Osteocyte (in vitro differentiated cells): ENCODE measurements around the gene SLC39A7. TPM values are rescaled to one million over a fixed set of nuclear protein-coding genes. Genes with fewer than 3 reads are reported as not detected.

Experiments used
- DNase-seq: peaks from one replicate; pipeline ENCODE4 v3.0.0; 2021; ENCODE audit warnings: mixed read lengths; ENCODE audit not compliant: unreplicated experiment; ENCODE audit errors: extremely low spot score
- H3K27ac Mint-ChIP-seq: one replicate; pipeline ENCODE4 v1.8.0; 2021; ENCODE audit warnings: mild to moderate bottlenecking, mixed read lengths; ENCODE audit not compliant: unreplicated experiment
- H3K27me3 Mint-ChIP-seq: one replicate; pipeline ENCODE4 v1.8.0; 2021; ENCODE audit warnings: mixed read lengths; ENCODE audit not compliant: unreplicated experiment
- H3K36me3 Mint-ChIP-seq: one replicate; pipeline ENCODE4 v1.8.0; 2021; ENCODE audit warnings: mixed read lengths; ENCODE audit not compliant: unreplicated experiment
- H3K4me1 Mint-ChIP-seq: one replicate; pipeline ENCODE4 v1.8.0; 2021; ENCODE audit warnings: mixed read lengths; ENCODE audit not compliant: unreplicated experiment
- H3K4me3 Mint-ChIP-seq: one replicate; pipeline ENCODE4 v1.8.0; 2021; ENCODE audit warnings: mild to moderate bottlenecking, moderate library complexity, mixed read lengths; ENCODE audit not compliant: unreplicated experiment
- H3K9me3 Mint-ChIP-seq: one replicate; pipeline ENCODE4 v1.8.0; 2021; ENCODE audit warnings: mixed read lengths; ENCODE audit not compliant: unreplicated experiment
- total RNA-seq: library from RNA; stranded (reverse); gene quantifications from 2 replicates; pipeline ENCODE4 v1.2.1, GENCODE V29; 2021
- TF ChIP-seq, protein P1 (sequence below): fragments of 200-600 bp; sonication (generic); IDR thresholded peaks from 2 replicates; pipeline ENCODE4 v1.5.0; 2021; ENCODE audit warnings: antibody characterized with exemption, mild to moderate bottlenecking, moderate library complexity

The SLC39A7 gene
- total RNA-seq, 1 donor from 2014 or later = 201 TPM

DNA sequence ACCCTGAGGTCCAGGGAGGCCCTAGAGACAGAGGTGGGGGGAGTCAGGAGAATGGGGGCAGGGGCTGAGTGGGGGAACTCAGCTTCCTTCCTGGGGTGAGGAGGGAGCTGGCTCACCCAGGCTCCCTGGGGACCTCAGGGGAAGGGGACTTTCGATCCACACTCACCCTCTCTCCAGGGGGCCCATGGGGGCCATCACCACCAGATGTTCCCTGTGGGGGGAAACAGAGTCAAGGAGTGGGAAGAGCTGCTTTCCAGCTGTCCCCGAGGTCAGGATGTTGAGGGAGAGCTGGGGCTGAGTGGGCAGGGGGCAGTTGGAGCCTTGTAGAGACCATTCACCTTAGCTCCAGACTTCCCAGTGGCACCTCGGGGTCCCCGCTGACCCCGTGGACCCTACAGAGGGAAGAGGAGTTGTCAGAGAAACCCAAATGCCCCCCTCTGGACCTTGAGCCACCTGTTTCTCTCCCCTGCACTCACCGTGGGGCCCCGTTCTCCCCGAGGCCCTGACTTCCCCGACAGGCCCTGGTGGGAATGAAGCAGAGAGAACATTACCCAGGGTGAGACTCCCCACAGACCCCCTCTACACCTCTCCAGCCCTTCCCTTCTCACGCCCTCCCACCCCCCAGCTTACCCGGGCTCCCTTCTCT lies 27.0 kb upstream of the SLC39A7 start:
- Mint-ChIP-seq H3K36me3 (no peaks in the 10 kb centered on the region), H3K4me3 (no peak overlapping the region), H3K4me1 (peaks cover 30% of the 10 kb centered on the region), H3K27me3 (peaks cover 12% of the 10 kb centered on the region), H3K9me3 (no peaks in the 10 kb centered on the region), H3K27ac (no peak overlapping the region)
- DNase-seq = no peak
- TF ChIP-seq, protein P1, sequence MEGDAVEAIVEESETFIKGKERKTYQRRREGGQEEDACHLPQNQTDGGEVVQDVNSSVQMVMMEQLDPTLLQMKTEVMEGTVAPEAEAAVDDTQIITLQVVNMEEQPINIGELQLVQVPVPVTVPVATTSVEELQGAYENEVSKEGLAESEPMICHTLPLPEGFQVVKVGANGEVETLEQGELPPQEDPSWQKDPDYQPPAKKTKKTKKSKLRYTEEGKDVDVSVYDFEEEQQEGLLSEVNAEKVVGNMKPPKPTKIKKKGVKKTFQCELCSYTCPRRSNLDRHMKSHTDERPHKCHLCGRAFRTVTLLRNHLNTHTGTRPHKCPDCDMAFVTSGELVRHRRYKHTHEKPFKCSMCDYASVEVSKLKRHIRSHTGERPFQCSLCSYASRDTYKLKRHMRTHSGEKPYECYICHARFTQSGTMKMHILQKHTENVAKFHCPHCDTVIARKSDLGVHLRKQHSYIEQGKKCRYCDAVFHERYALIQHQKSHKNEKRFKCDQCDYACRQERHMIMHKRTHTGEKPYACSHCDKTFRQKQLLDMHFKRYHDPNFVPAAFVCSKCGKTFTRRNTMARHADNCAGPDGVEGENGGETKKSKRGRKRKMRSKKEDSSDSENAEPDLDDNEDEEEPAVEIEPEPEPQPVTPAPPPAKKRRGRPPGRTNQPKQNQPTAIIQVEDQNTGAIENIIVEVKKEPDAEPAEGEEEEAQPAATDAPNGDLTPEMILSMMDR = no peak

DNA sequence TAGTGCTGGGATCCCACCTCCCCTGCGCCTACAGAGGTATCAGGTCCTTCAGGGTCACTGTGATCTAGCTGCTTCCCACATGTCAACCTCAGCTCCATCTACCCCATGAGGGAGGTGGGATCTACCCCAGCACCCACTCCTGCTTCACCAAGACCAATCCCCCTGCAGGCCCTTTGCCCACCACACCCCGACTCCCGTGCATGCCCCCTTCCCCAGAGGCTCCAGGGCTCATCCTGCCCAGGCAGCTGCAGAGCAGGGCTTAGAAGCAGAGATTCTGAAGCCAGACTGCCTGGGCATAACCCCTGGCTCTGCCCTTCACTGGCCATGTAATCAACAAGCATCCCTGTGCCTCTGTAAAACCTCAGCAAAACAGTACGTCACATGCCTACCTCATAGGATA lies 25.9 kb upstream of the SLC39A7 start:
- peaks cover 30% of the 10 kb centered on the region for H3K4me1 Mint-ChIP-seq
- no peak overlapping the region for H3K4me3 Mint-ChIP-seq
- no peaks in the 10 kb centered on the region for H3K9me3 Mint-ChIP-seq
- no peak for DNase-seq
- TF ChIP-seq, protein P1 = no peak
- no peaks in the 10 kb centered on the region for H3K36me3 Mint-ChIP-seq
- H3K27ac Mint-ChIP-seq = no peak overlapping the region
- H3K27me3 Mint-ChIP-seq = peaks cover 12% of the 10 kb centered on the region

DNA sequence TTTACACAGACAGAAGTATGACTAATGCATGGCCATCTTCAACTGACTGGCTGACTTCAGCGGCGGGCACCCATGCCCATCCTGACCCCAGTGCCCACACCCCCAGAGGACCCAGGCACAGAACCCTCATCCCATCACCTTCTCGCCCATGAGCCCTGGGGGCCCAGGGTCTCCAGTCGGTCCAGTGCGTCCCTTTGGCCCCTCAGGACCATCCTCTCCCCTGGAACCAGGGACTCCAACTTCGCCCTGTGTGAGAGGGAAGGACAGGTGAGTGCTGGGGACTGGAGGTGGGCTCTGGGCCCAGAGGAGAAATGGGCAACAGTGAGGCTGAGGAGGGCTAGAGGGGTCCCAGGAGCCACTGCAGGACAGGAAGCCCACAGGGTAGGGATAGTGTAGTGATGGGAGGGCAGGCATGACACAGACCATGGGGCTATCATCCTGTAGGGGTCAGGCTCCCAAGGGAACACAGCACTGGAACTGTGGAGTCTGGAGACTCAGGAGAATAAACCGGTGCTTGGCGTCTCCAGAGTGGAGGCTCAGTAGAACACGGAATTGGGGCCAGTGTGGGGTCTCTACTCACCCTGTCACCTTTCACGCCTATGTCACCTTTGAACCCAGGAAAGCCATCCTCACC lies 25.1 kb upstream of the SLC39A7 start:
- H3K27me3 Mint-ChIP-seq = peaks cover 12% of the 10 kb centered on the region
- TF ChIP-seq, protein P1 = no peak
- no peaks in the 10 kb centered on the region for H3K9me3 Mint-ChIP-seq
- no peak overlapping the region for H3K4me3 Mint-ChIP-seq
- no peak overlapping the region for H3K27ac Mint-ChIP-seq
- H3K36me3 Mint-ChIP-seq = no peaks in the 10 kb centered on the region
- DNase-seq = no peak
- H3K4me1 Mint-ChIP-seq = peaks cover 27% of the 10 kb centered on the region

DNA sequence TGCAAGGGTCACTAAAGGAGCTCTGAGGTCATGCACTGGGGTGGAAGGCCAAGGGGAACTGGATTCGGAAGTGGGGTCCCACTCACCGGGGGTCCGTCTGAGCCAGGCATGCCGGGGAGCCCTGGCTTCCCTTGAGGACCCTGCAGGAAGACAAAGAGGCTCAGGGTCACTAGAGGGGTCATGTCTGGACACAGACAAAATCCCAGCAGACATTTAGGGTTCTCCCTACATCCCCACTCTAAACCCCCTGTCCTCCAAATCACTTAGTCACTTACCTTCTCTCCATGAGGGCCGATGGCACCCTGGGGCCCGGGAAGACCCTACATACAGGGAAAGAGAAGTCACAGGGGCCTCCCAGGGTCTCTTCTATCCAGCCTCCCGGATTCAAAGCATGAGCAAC lies 23.8 kb upstream of the SLC39A7 start:
- DNase-seq = no peak
- TF ChIP-seq, protein P1 = no peak

DNA sequence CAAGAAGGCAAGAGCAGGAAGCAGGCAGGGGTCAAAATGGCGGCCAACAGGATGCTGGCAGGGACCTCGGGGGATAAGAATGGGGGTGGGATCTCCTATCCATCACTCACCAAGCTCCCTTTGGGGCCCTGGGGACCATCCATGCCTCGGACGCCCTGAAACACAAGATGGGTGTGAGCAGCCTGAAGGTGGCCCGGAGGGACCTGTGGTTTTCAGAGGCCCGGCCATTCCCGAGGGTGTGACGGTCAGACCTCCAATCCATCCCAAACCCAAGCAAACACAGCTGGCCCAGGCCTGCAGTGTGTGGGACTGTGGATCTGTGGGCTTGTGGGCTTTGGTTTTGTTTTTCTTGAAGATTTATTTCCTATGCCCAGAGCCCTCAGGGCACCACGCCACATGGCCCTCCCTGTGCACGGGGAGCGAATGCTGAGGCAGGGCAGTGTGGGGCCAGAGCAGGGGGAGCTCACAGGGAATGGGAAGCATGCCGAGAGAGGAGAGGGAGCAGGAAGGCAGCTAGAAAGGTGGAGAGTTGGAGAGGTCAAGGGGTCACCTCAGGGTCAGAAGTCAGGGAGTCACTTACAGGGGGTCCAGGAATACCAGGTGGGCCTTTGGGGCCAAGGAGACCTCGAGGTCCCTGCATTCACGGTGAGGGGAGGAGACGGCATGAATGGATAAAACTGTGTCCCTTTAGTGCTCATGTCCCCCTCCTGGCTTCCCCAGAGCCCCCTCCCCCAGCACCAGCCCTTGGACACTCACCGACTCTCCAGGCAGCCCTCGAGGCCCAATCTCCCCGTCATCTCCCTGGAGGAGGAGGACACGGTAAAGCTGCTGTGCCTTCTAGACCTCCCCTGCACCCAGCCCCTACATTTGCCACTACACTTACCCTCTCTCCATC lies 22.9 kb upstream of the SLC39A7 start:
- Mint-ChIP-seq H3K9me3 (no peaks in the 10 kb centered on the region), H3K27me3 (peaks cover 9% of the 10 kb centered on the region), H3K36me3 (no peaks in the 10 kb centered on the region), H3K27ac (peak overlapping the region; percentile 83), H3K4me3 (no peak overlapping the region), H3K4me1 (peaks cover 25% of the 10 kb centered on the region)
- TF ChIP-seq, protein P1 = no peak
- peak; percentile 91 for DNase-seq

More for the DNA sequence above, 23.8 kb upstream of the SLC39A7 start:
- Mint-ChIP-seq H3K9me3 (no peaks in the 10 kb centered on the region), H3K36me3 (no peaks in the 10 kb centered on the region), H3K27ac (peak overlapping the region; percentile 83), H3K4me3 (no peak overlapping the region), H3K27me3 (peaks cover 12% of the 10 kb centered on the region), H3K4me1 (peaks cover 27% of the 10 kb centered on the region)
